HEK293T (cell line): ENCODE measurements around the gene PDE4B.

Source experiments
- ARNT ChIP-seq: fragments of 450-650 bp; IDR thresholded peaks from 2 replicates; pipeline ENCODE4 v1.6.1; 2017; ENCODE audit warnings: mild to moderate bottlenecking
- ELF4 ChIP-seq: fragments of 450-650 bp; IDR thresholded peaks from 2 replicates; pipeline ENCODE4 v1.6.1; 2017; ENCODE audit warnings: antibody characterized with exemption
- HDGF ChIP-seq: fragments of 450-650 bp; IDR thresholded peaks from 2 replicates; pipeline ENCODE4 v1.6.1; 2017; ENCODE audit warnings: antibody characterized with exemption, borderline replicate concordance
- NFRKB ChIP-seq: fragments of 450-650 bp; IDR thresholded peaks from 2 replicates; pipeline ENCODE4 v1.6.1; 2016; ENCODE audit warnings: mild to moderate bottlenecking, moderate library complexity
- PKNOX1 ChIP-seq: fragments of 450-650 bp; IDR thresholded peaks from 2 replicates; pipeline ENCODE4 v1.6.1; 2016
- SP1 ChIP-seq: fragments of 450-650 bp; IDR thresholded peaks from 2 replicates; pipeline ENCODE4 v1.6.1; 2017
- TARDBP ChIP-seq: fragments of 450-650 bp; IDR thresholded peaks from 2 replicates; pipeline ENCODE4 v1.6.1; 2016
- ZNF384 ChIP-seq: fragments of 450-650 bp; IDR thresholded peaks from 2 replicates; pipeline ENCODE4 v1.6.1; 2016

GRCh38 chr1:66312271-66312990, 519.7 kb downstream of the PDE4B start:
- TF ChIP-seq PKNOX1 (no peak), ZNF384 (no peak), HDGF (no peak), SP1 (no peak), NFRKB (no peak), TARDBP (no peak), ELF4 (no peak), ARNT (no peak)
